ENCODE measurements around the gene SHB.

Gene SHB

DNA sequence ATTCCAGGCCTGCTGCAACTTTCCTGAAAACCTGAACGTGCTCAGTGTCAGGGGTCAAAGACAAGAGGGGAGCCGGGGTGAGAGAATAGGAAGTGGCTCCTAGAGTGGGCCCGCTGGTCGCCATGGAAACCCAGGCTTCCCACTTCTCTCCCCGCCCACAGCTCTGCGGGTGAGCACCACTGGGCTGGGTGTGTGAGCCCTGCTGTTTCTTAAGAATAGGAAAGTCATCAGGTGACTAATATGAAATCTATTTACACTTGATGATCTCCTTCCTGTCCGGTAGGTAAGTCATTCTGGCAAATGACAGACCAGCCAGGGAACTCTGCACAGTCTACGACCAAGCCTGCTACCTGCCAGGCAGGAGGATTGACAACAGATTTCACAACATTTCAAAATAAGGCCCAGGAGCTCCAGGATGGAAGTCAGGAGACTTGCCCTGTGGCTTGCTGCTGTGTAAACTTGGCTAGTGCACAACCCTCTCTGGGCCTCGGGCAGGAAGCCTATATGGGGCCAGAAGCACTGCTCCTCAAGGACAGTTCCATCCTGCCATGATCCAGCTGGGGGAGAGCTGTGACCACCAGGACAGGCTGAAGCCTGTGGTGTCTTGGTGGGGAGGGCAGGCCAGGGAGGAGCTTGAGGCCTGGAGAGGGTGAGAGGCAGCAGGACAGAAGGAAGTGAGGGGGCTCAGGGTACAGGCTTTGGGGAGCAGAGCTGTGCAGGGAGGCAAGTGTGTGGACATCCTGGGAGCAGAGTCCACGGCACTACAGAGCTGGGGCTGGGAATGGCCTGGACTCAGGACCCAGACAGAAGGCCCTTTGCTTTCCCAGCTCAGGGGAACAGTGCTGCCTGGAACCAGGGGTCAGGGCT, 60.6 kb downstream of the SHB start:
- DNase-seq (ENCODE audit: low read depth in 2 of 2) = peak; percentile 64 to 74

DNA sequence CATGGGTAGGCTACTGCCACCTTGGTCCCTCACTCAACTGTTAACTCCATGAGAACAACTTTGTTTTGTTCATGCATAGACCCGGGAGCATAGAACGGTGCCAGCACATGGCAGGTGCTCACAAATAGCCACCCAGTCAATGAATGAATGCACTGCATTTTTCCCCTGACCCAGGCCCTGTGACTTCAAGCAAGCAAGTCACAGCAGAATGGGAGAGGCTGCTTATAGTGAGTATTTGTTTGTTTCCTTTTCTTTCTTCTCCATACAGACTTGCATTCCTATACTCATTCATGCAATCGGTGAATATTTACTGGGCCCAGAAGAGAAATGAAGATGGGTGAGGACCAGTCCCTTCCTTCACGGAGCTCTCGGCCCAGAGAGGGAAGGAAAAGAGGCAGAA, 62.0 kb downstream of the SHB start:
- DNase-seq (ENCODE audit: low read depth in 2 of 2) = no peak

DNA sequence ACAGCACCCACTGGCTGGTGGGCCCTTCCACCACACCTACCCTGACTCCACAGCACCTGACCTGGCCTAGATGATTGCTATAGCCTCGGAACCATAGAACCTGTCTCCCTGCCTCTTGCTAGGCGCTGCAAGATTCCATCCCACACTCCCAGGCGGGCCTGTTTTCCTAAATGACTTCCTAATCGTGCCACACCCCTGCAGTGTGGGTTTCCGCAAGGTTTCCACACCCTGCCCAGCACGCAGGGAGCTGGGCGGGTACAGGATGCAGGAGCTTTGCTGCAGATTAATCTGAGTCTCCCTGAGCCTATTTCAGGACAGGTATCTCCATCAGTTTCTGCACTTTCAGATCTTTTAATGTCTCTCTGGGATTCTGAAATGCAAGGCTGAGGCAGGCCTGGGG, 62.9 kb downstream of the SHB start:
- no peak for DNase-seq (ENCODE audit: low read depth in 2 of 2)

DNA sequence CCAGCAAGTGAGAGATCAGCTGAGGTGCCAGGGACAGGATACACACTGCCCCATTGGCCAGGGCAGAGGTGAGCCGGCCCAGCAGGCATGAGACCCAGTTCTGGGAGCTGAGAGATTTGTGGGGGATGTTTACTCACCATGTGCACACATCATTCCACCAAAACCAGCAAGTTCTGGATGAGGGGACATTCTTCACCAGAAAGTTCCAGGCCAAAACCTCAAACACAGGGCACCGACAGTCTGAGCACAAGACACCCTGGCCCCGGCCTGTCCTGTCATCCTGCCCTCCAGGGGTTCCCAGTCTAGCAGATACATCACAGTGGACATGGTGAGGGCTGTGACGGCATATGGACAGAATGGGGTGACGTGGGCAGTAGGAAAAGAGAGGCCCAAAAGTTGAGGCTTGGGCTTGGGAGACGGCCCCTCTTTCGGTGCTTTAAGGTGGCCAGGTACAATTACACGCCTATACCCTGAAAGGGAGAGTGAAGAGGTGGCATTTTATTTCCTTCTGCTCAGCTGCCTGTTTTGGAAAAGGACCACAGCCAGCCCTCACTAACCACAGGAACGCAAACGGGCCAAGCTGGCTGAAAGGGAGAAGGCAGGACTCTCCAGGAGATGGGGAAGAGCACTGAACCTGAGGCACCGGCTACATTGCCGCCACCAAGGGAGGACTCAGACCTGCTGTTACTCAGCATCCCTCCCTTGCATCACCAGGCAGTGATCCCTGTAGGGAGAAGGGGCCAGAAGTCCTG, 64.0 kb downstream of the SHB start:
- no peak for DNase-seq (ENCODE audit: low read depth in 2 of 2)

DNA sequence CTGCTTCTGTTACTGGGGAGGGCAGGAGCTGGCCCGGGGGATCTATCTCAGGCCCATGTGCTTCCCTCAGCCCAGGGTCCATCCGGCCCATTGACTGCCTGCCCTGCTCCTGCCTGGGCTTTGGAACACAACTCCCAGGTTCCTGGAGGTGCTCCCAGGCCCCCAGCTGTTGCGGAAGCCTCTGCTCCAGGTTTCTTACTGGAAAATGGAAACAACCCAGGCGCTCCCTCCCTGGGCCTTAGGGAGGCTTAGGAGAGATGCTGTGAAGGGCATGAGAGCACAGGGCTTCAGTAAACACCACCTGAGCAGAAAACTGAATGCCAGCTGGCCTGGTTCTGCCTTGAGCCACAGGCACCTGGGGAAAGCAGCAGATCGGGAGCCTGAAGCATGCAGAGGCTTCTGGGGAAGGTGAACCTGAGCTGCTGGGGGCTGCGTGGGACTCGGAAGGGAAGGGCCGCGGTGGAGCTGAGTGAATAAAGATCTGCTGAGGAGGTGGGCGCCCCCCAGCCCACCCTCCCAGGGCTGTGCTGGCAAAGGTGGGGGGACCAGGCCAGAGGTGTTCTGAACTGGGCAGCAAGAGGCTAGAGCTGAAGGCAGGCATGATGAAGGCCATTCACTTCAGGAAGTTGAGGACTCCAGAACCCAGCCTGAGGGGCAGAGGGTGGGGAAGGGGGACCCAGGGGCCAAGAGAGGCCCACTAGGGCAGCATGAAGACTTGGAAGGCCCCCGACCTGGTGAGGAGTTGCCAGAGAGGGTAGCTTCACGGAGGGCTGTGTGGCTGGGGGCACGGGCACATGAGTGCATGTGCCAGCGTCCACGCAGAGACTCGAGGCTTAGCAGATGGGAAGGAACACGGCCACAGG, 64.8 kb downstream of the SHB start:
- DNase-seq (ENCODE audit: low read depth in 2 of 2) = no peak

DNA sequence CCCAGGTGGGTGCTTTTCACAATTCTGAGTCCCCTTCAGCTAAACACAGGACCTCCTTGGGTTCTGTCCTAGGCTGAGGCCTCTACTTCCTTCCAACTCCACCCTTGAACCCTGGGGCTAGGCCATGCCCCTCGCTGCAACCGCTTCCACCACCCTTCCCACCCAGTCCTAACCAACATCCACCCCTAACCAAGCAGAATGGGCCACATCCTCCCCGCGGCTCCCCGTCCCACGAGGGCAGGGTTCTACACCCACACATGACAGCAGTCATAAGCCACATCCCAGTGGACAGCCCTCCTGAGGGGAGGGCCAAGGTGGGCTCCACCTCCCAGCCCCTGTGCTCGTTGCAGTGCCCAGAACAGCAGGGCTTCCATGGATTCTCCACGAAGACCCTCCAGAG, 65.8 kb downstream of the SHB start:
- no peak for DNase-seq (ENCODE audit: low read depth in 2 of 2)

DNA sequence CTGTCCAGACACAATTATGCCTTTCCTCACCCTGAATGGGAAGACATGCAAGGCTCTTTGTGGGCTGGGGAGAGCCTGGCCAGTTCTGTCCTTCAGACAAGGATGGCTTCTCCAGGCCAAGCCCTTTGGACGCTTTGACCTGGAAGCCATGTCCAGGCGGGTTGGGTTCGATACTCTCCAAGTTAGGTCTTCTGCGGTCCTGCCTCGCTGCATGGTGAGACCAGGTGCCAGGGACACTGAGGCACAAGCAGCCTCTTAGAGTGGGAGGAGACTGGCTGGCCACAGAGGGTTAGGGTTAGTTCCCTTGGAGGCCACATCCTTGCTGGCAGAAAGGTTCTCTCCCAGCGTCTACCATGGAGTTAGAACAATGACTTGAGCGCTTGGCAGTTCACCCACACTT, 67.6 kb downstream of the SHB start:
- no peak for DNase-seq (ENCODE audit: low read depth in 2 of 2)

DNA sequence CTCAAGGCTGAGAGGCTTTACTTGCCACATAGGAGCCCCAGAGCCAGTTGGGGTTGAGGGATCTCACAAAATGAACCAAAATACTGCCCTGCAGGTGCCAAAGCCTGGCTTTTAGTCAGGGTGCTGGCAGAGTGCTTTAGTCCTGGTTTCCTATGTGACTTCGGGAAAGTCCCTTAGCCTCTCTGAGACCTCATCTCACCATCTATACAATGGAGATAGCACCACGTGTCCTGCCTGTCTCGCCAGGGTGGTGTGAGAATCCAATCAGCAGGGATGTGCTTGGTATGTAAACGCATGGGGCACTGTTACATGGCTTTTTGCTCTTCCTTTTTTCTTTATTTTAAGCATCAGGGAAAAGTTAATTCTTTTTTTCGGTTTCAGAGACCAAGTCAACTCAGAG, 68.3 kb downstream of the SHB start:
- no peak for DNase-seq (ENCODE audit: low read depth in 2 of 2)

DNA sequence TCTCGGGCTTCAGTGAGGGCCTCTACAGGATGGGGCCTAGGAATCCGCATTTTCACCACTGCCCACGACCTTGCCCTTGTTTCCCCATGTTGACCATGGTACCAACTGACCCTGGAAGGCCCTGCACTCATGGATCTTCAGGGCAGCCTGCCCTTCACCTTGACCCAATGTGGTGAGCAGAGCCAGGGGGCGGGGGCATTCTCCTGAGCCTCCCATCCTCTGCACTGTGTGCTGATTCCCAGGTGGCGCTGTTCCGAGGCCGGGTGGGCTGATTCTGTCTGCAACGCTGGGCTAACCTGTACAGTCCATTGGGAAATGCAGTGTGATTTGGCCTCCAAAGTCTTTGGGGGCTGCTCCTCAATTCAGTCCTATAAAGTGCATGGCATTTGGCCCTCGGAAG, 68.7 kb downstream of the SHB start:
- DNase-seq (ENCODE audit: low read depth in 2 of 2) = no peak

DNA sequence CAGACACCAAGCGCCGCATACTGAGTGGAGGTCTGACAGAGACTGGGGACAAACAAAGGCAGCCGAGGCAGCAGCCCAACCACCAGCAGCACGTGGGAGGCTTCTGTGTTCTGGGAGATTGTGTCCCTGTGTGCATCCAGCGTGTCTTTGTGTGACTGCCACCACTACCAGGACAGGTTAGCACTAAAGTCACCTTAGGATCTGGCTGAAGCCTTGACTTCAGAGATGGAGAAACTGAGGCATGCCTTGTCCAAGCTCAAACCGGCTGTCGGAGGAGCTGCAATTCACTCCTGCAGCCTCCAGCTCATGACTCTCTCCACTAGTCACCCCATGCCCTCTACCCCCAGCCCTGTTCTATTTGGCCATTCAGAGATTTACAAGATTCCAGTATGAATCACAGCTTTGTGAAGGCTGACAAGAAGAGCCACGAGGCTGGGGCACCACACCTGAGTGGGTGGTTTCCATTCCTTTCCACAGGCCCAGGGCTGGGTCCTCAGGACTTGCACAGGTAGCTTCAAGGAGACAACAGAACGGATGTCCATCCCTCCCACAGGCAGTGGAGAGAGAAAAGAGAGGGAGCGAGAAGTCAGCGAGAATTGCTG, 69.3 kb downstream of the SHB start:
- no peak for DNase-seq (ENCODE audit: low read depth in 2 of 2)

DNA sequence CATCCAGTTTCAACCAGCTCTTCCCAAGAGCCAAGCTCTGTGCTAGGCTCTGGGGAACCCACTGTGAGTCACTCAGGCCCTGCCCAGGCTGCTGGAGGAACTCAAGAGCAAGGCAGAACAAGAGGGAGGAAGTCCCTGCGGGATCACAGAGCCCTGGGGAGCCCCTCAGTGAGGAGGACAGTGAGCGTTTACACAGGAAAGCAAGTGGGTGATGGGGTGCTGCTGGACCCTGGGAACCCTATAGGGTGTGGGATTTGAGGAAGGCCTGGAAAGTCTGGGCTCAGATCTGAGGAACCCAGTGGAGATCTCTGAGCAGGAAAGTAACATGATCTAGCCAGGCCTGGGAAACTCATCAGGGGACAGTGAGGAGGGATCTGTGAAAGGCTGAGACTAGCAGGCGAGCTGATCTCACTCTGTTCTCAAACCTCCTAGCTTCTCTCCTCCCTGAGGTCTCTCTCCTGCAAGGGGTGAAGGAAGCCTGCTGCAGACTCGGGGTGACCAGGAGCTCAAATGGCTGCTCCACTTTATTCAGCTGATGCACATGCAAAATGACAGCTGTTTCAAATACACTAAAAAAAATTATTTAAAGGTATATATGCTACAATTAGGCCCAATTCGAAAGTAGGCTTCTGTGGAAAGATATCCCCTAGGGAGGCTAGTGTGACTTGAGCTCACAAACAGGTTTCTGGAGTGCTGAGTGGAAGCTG, 70.0 kb downstream of the SHB start:
- DNase-seq (ENCODE audit: low read depth in 2 of 2) = no peak

DNA sequence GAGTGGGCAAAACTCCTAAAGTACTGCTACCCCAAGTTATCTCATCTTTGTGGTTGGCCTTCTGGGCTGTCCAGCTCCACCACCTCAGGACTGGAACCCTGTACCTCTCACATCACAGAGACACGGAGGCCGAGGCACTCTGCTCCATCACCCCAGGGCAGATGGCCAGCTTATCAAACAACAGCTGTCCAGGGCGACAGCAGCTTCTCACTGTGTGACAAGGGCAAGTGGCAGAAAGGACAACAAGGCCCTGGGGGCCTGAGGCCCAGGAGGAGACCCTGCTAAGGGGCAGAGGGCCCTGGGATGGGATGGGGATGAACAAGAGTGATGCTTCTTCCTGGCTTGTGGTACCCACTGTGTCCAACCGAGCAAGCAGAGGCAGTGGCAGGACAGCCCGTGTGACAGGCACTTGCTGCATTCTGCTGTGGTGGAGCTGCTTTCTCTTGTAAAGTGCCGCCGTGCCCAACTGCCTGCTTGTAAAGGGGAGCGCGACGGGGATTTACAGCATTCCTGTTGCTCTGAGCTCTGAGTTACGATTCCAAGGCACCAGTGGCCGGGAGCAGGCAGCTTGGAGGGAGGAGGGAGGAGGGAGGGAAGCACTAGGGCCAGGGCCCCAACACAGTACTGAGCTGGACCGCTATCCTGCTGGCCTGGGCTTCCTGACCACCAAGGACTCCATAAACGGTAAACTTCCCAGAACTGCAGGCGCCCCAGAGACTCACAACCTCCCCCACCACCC, 71.2 kb downstream of the SHB start:
- no peak for DNase-seq (ENCODE audit: low read depth in 2 of 2)

DNA sequence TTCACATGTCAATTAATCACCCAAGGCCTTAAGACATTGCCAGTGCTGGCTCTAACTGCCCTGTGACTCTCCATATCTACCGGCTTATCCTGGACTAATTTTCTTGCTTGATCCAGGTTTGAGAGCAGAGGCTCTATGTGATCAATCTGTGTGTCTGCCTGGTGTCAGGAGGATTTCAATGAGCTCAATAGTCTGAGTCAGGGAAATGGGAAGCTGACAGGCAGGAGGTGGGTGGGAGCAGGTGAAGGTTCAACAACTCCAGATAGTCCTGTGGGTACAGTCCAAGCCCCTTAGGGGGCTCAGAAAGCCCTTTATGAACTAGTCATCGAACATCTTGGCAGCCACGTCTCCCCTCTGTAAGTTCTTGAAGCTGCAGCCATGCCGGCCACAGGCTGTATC, 72.2 kb downstream of the SHB start:
- DNase-seq (ENCODE audit: low read depth in 2 of 2) = no peak

DNA sequence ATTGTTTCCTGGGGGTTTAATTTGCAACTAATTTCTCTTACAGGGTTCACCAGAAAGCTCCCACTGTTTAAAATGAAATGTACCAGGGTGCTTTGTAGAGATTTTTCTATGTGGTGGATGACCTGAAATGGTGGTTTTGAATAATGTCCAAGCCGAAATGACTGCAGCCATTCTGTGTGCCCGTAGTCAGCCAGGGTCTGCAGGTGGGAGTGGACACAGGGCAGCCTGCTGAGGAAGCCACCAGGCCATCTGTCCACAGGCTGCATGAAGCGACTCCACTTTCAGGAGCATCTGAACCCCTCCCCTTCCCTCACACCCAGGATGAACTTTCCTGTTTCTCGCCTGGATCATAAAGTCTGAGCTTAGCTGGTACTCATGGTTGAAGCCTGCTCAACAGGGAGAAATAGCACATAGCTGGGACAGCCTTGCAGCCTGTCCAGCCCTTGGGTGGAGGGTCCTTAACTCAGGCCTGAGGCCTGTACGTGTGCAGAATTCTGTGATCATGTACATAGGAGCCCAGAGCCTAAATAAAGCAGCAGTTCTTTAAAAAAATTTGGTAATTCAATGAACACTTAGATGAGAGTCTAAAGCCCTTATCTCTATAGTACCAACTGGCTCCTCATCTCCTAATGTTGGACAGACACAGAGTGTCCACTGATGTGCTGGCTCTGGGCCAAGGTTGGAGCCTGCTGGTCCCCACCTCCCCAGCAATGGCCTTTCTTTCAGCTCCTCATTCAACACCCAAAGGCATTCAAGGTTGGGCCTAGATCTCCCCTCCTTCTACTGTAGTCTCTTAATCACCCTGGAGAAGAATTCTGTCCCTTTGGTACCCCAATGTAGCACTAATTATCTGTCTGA, 72.8 kb downstream of the SHB start:
- DNase-seq (ENCODE audit: low read depth in 2 of 2) = no peak

DNA sequence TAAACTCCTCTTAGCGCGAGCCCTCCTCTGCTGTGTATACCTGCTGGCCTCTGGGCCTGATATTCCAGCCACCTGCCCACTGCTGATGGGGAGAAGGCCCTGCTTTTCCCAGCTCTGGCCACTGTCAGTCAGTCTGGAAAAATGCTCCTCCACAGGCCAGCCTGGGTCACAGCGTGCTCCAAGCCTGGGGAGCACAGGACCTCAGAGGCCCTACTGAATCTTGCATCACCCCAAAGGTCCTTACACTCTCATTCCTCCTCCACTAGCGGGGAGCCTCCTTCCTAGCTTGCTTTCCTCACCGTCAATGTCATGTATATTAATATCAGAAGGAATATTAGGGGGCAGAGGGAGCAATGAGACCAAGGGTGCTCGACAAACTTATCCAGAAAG, 73.7 kb downstream of the SHB start:
- no peak for DNase-seq (ENCODE audit: low read depth in 2 of 2)

DNA sequence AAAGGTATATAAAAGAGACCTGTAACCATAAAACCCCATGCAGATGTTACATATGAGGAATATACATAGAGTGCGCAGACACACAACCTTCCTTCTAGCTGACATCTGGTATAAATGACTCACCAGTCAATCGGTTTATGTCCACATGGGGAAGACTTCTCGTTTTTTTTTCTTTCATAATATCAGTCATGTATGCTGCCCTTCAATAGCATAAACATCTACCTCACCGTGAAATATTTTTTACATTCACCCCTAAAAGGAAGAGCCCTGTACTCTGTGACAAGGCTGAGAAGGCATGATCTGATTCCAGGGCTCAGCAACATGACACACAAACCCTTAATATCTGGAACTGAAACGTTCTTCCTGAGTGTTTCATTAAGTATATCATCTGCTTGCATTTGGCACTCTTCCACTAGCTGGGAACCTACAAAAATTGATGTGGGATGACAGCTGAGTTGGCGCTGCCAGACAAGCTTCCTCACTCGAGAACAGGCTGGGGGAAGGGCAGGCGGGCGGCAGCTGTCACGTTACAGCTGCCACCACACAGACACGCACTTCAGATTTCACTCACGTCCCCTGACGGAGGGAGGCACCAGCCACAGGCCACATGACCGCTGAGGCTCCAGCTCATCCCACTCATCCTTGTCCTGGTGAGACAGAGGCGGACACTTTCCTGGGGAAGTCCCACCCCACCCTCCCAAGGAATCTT, 74.2 kb downstream of the SHB start:
- peak; percentile 17 to 33 for DNase-seq (ENCODE audit: low read depth in 2 of 2)

DNA sequence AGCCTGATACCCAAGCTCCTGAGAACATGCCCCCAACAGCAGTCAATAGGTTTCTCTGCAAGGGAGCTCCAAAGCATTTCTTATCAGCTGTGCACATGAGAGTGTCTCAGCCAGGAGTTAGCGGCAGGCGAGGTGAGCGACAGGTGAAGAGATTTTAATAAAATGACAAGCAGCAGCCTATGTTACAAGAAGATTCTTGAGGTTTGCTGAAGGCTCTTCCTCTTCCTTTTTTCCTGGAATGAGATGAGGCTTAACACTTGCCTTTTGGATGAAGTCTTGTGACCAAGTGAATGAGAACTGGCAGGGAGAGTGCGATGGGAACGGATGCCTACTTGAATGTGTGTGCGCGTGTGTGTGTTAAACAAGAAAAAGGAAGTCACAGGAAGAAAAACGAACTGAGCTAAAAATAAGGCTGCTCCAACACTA, 76.1 kb downstream of the SHB start:
- DNase-seq (ENCODE audit: low read depth in 2 of 2) = no peak

DNA sequence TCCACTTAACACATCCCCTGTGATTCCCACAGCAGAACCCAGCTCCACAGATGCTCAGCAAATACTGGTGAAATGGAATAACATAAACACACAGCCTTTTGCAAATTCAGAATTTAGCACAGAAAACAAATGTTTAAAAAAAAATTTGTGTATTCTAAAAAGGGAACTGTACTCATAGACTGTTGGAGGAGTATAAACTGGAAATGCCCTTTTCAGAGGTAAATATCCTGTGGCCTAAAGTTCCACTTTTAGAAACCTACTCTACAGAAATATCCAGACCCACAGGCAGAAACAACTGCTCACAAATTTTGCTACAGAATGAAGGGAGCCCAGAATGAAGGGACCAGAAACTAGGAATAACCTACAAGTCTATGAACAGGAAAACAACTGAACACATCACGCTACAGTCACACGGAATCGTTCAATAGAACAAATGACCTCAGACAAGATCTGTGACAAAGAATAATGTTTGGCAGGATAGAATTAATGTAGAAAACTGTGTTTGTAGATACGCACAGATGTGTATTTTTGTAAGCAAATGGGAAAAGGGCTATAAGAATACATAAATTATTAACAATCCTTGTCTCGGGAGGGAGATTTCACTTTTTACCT, 78.5 kb downstream of the SHB start:
- DNase-seq (ENCODE audit: low read depth in 2 of 2) = no peak

DNA sequence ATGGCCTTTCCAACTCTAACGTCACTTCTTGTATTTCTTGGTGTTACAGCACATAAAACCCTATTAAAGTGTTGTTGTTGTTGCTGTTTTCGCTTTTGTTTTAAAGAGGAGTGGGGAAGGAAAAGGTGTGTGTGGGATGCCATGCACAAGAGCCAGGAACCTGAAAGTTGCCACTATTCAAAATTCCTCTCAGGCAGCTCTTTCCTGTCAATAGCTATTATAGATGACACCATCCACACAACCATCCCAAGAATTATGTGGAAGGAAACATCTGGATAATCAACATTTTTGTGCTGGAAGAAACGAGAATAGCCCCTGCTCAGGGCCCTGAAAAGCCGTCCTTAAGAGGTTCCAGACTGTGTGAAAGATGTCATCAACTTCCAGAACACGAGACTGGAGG, 79.3 kb downstream of the SHB start:
- DNase-seq (ENCODE audit: low read depth in 2 of 2) = no peak

Data from stimulated activated CD8-positive, alpha-beta memory T cell treated with anti-CD3 and anti-CD28 coated beads, Interleukin-2, amount 100 ng/mL, for 48 hours (primary cell).